AG10803 (cell line): ENCODE results near the gene FEM1C.

Experiments
- DNase-seq: peaks from one replicate; pipeline ENCODE4 v3.0.0; 2010; ENCODE audit warnings: low read depth
- H3K4me3 ChIP-seq: 2 replicates; pipeline ENCODE4 v1.5.1; 2011; ENCODE audit warnings: mild to moderate bottlenecking, low read length, control low read depth
- TF ChIP-seq, protein P1 (sequence below): conservative IDR thresholded peaks from 2 replicates; pipeline ENCODE4 v1.5.1; 2011; ENCODE audit warnings: mild to moderate bottlenecking, low read length, control low read depth, inconsistent platforms

Gene FEM1C

GRCh38 chr5:115583474-115583873 lies 38.9 kb upstream of the FEM1C start:
- H3K4me3 ChIP-seq = no peak overlapping the region
- DNase-seq = peak; percentile 90
- TF ChIP-seq, protein P1, sequence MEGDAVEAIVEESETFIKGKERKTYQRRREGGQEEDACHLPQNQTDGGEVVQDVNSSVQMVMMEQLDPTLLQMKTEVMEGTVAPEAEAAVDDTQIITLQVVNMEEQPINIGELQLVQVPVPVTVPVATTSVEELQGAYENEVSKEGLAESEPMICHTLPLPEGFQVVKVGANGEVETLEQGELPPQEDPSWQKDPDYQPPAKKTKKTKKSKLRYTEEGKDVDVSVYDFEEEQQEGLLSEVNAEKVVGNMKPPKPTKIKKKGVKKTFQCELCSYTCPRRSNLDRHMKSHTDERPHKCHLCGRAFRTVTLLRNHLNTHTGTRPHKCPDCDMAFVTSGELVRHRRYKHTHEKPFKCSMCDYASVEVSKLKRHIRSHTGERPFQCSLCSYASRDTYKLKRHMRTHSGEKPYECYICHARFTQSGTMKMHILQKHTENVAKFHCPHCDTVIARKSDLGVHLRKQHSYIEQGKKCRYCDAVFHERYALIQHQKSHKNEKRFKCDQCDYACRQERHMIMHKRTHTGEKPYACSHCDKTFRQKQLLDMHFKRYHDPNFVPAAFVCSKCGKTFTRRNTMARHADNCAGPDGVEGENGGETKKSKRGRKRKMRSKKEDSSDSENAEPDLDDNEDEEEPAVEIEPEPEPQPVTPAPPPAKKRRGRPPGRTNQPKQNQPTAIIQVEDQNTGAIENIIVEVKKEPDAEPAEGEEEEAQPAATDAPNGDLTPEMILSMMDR = no peak

GRCh38 chr5:115580941-115581340 lies 36.4 kb upstream of the FEM1C start:
- H3K4me3 ChIP-seq = no peak overlapping the region
- TF ChIP-seq, protein P1 = no peak
- no peak for DNase-seq

DNA sequence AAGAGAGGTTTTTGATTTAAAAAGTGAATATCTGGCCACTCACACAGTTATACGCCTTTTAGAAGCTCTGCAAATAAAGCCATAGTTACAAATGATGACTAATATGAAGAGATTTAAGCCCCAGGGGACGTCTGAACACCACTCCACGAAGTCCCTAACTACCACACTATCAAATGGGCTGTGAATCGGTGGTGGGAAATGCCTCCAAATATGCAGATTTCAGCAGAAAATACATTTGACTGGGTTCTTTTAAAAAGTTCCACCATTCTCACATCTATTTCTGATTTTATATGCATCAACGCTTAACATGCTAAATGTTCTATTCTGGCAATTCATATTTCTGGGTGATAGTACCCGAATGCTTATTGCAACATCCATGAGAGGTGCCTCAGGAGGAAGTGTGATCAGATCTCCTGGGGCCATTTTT lies 35.2 kb upstream of the FEM1C start:
- no peak for DNase-seq
- no peak overlapping the region for H3K4me3 ChIP-seq
- TF ChIP-seq, protein P1 = no peak

DNA sequence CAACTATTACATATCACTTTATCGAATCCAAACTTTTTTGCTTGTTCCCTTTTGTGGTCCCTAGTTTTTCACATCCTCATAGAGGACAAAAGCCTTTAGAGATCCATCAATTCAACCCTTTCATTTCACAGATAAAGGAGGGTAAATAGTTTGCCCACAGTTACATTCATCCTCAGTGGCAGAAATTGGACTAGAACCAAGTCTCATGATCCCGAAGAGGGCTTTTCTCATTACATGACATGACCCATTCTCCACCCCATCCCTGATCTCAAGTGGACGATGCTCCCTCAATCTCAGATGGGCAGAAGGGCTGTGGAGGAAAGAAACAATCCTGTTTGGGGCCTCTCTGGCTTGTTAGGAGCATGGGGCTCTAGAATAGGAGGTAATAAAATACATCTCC lies 34.6 kb upstream of the FEM1C start:
- no peak overlapping the region for H3K4me3 ChIP-seq
- TF ChIP-seq, protein P1 = no peak
- no peak for DNase-seq

- TF ChIP-seq, protein P1 = no peak
- no peak overlapping the region for H3K4me3 ChIP-seq
- DNase-seq = no peak
These were observed 34.1 kb upstream of the FEM1C start for GRCh38 chr5:115578657-115579056.

DNA sequence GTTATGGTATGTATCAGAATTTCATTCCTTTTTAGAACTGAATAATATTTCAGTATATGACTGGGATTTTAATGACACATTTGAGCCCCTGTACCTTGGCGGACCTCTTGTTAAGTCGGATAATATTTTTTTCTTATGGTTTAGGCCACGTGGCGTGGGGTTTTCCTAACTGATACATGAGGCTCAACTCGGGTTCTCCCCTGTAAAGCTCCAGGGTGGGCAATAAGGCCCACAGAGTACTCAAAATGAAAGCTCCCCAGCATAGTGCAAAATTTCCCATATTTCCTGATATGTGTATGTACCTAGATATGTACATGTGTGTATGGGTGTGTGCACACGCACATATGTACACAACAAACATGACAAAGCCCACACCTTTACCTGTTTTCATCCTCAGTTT lies 33.2 kb upstream of the FEM1C start:
- no peak for DNase-seq
- H3K4me3 ChIP-seq = no peak overlapping the region
- TF ChIP-seq, protein P1 = no peak

GRCh38 chr5:115577329-115577728 lies 32.8 kb upstream of the FEM1C start:
- TF ChIP-seq, protein P1 = no peak
- H3K4me3 ChIP-seq = no peak overlapping the region
- DNase-seq = no peak
